8988T (cell line): ENCODE measurements around the gene MASP1.
A peak's percentile ranks its signal among the peaks of the same experiment; 100 is the strongest.

Source experiments
- DNase-seq: peaks from one replicate; pipeline ENCODE4 v3.0.0; 2011

The MASP1 gene

DNA sequence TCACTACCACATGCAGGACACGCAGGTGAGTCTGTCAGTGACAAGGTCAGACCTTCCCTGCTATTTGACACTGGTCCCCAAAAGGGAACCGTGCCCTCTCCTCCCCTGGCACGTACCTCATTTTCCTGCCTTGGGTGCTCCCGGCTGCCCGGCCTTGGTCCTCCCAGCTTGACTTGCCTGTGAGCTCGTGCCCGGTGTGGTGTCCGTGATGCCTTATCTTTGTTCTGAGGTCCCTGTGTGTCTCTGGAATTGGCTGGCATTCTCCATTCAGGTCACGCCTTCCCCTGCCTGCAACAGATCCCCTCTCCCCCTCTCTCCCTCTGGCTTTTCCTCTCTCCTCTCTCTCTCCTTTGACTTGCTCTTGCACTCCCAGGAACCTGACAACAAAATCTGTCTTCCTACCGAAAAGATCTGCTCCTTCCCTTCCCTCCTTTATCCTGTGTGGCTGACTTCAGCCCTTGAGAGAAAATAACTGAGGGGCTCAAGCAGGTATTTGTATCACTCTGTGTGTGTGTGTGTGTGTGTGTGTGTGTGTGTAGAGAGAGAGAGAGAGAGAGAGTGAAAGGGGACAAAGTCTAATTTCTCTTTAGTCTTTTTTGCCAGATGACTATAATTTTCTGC, at the start of gene MASP1:
TSS of gene MASP1 (minus strand) at position 226 of the 621 bp plus-strand sequence. CDS start at position 121, 105 bp downstream.
- no peak for DNase-seq

DNA sequence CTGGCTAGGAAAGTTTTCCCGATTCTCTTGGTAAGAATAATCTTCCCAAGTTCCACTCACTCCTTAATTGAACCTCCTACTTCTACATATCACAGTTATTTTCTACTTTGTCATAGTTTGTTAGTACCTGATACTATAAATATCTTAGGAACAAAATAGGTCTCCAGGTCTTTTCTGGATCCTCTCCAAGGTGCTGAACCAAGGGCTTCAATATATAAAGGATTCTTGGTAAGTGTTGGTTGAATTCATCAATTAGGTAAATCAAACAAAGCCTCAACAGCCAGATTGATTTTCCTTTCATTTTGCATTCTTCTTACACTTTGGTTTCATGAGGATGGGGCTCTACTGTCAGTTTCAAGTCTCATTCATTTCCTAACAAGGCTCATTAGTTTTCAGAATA, 49.0 kb upstream of the MASP1 start:
- DNase-seq: no peak

DNA sequence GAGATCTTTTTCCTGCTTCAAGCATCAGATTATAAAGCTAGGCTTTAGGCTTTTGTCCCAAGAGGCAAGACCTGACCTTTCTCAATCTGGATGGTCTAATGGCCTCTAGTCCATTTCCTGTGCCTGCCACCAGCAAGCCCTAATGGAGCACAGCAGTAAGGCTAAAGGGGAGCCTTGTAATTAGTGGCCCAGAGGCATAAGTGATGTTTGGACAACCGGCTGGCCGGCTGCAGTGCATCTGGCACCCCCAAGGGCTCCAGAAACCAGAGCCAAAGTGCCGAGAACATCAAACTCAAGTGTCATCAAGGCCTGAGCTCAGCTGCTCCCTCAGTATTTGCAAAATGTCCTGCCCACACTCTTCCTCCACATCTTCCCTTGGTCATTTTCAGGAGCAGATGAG, 44.8 kb upstream of the MASP1 start:
- no peak for DNase-seq

- DNase-seq: no peak
Measured at GRCh38 chr3:187334904-187335303, 43.4 kb upstream of the MASP1 start.

DNA sequence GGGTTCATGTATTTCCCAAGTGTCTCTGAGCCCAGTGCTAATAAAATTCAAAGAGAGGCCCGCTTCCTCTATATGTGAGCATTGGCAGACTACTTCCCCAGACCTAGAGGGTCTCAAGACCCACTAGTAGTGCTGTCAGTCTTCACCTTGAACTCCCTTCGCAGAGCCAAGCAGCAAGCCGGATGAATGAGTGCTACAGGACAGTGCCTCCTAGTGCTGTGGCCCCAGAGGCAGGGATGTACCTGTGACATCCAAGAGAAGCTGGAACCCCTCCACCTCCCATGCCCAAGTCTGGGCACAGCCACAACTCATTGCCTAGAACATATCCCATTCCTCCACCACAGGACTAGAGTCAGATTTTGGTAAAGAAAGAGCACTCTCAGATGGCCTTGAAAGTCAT, 37.2 kb upstream of the MASP1 start:
- DNase-seq: no peak

- DNase-seq: no peak
Measured at GRCh38 chr3:187327845-187328244, 36.3 kb upstream of the MASP1 start.

- no peak for DNase-seq
Measured at GRCh38 chr3:187325632-187326031, 34.1 kb upstream of the MASP1 start.

- no peak for DNase-seq
Measured at GRCh38 chr3:187323091-187323490, 31.6 kb upstream of the MASP1 start.

DNA sequence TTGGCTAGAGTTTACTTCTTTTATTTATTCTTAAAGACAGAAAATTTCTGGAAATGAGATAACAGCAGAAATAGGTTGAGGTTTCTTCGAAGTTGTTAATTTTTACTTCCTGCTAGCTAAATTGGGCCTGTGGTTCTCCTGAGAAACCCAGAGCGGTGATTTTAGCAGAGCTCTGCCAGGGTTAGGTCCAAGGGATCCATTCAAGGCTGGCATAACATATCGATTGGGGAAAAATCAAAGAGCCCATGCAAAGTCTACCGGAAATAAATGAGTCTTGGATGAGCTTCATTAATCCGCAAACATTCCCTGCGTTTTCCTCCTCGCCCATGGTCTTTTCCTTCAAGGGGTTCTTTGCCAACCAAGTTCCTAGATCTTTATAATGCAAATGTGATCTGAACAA, 30.8 kb upstream of the MASP1 start:
- no peak for DNase-seq

DNA sequence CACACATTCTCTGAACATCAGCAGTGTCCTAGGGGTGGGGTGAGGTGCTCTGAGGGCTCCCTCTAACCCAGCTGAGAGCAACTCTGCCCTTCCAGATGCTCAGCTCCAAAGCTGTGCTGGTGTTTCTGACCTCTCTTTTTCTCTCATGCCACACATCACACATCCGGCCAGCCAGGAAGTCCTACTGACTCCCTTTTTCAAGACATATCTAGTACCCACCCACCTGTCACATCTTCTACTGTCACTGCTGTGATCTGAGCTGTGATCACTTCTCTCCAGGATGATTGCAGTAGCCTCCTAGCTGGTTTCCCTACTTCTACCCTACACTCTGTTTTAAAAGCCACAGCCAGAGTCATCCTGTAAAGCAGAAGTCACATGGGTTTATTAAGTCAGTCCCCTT, 30.2 kb upstream of the MASP1 start:
- DNase-seq: no peak

- peak; percentile 30 for DNase-seq
Measured at GRCh38 chr3:187319699-187320302, 28.3 kb upstream of the MASP1 start.

- DNase-seq: no peak
Measured at GRCh38 chr3:187318819-187319616, 27.5 kb upstream of the MASP1 start.

GRCh38 chr3:187315872-187316271, 24.3 kb upstream of the MASP1 start:
- DNase-seq: no peak

DNA sequence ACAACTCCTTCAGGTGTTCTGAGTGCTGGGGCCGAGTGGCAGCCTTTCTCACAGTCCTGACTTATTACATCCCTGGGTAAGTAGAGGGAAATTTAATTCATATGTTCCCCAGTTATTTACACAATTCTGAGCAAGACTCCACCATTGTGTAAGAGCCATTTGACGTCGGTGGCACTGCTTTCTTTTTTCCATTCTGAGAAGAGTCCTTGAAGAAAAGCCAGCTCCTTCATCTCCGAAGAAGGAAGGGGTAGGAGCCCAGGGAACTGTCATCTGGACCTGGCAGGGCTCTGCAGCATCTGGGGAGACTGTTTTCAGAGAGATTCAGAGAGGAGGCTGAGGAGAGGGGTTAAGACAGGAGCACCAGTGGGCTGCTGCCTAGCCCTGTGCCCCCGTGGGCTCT, 22.6 kb upstream of the MASP1 start:
- no peak for DNase-seq

- DNase-seq: no peak
Measured at GRCh38 chr3:187310954-187311470, 19.5 kb upstream of the MASP1 start.

DNA sequence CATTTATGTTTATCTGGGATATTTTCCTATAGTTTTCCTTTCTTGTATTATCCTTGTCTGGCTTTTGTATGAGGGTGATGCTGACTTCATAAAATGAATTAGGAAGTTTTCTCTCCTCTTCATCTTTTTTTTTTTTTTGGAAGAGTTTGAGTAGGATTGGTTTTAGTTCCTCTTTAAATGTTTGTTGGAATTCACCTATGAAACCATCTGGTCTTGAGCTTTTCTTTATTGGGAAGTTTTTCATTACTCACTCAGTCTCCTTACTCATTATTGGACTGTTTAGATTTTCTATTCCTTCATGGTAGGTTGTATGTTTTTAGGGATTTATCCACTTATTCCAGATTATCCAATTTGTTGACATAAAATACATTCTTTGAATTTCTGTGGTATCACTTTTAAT, 18.7 kb upstream of the MASP1 start:
- no peak for DNase-seq

DNA sequence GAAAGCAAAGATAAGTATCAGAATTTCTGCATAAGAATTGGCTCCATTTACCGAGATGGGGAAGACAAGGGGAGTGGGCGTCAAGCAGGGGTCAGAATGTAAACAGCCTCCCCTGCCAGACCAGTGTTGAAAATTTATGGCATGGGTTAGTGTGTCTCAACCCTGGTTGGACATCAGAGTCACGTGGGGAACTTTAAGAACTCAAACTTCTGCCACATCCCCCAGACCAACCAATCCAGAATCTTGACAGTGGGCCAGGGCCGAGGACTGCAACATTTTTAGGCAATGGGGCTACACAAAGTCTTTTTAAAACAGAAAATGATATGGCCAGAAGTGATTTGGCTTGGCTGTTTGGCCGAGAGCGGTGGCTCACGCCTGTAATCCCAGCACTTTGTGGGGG, 14.3 kb upstream of the MASP1 start:
- DNase-seq: no peak

- DNase-seq: no peak
Measured at GRCh38 chr3:187299611-187300010, 8.1 kb upstream of the MASP1 start.

- DNase-seq: no peak
Measured at GRCh38 chr3:187296911-187297310, 5.4 kb upstream of the MASP1 start.

- no peak for DNase-seq
Measured at GRCh38 chr3:187296058-187296457, 4.5 kb upstream of the MASP1 start.

GRCh38 chr3:187295316-187296034, 3.9 kb upstream of the MASP1 start:
- DNase-seq: no peak

GRCh38 chr3:187293516-187294430, 2.2 kb upstream of the MASP1 start:
- DNase-seq: no peak
